HCT116 (cell line): ENCODE measurements around the gene CELF4. TPM values are rescaled to one million over a fixed set of nuclear protein-coding genes. Genes with fewer than 3 reads are reported as not detected.

ENCODE experiments used
- ATAC-seq: fragments of 200-7000 bp; cut with Tn5 transposase; 2 replicates; pipeline ENCODE4 v1.9.1; 2020; ENCODE audit warnings: mild to moderate bottlenecking, moderate library complexity
- BruUV-seq: library from RNA; stranded (reverse); fragments of 400-500 nt; replicated peaks from 2 replicates; lab custom pipeline; 2021; lab: Mats Ljungman, UMichigan
- CTCF ChIA-PET: fragments of 300-600 bp; sonication (Branson Sonifier 250); formaldehyde crosslinking; loops from one replicate; lab custom pipeline; 2021; ENCODE audit warnings: antibody characterized with exemption; lab: Charles Lee
- POLR2A ChIA-PET: fragments of 300-600, 350-600 bp; sonication (Branson Sonifier 250); formaldehyde crosslinking; loops from one replicate; lab custom pipeline; 2021; ENCODE audit warnings: antibody characterized with exemption; lab: Charles Lee
- RAD21 ChIA-PET, 2 experiments: fragments of 300-600 bp; sonication (Branson Sonifier 250); formaldehyde crosslinking; loops; one replicate each; lab custom pipeline; 2023; ENCODE audit warnings: low total read pairs in 2 of 2; ENCODE audit not compliant: uncharacterized antibody in 2 of 2, unreplicated experiment in 2 of 2, low non-redundant PET in 1 of 2; lab: Charles Lee
- DNase-seq: peaks from one replicate; pipeline ENCODE4 v3.0.0-alpha.2; 2010; ENCODE audit warnings: low read depth, low spot score
- H2AFZ ChIP-seq: fragments of 200-600 bp; shearing (Covaris generic), sonication (generic); 2 replicates; pipeline ENCODE4 v1.6.1; 2017; ENCODE audit warnings: low read depth, mixed run types, mixed read lengths, antibody characterized with exemption, low read length; ENCODE audit not compliant: poor library complexity, severe bottlenecking
- H3K27ac ChIP-seq: 2 replicates; pipeline ENCODE4 v1.5.1; 2012; ENCODE audit warnings: low read depth, low read length
- H3K27me3 ChIP-seq: fragments of 200-600 bp; sonication (generic); 2 replicates; pipeline ENCODE4 v1.6.1; 2016; ENCODE audit warnings: mixed run types, low read length, mixed read lengths; ENCODE audit not compliant: insufficient read depth
- H3K36me3 ChIP-seq, 2 experiments: fragments of 200-500 bp in 1 of 2; fragments of 200-600 bp in 1 of 2; sonication (Bioruptor generic) in 1 of 2; sonication (generic) in 1 of 2; 2 replicates each; pipeline versions ENCODE4 v1.5.1 to v1.6.1; 2014 to 2016; ENCODE audit warnings: low read length in 2 of 2, inconsistent platforms in 1 of 2, mixed read lengths in 1 of 2, mixed run types in 1 of 2; ENCODE audit not compliant: insufficient read depth in 2 of 2, control insufficient read depth in 1 of 2
- H3K4me1 ChIP-seq, 2 experiments: fragments of 200-600 bp in 1 of 2; sonication (generic) in 1 of 2; 2 replicates each; pipeline versions ENCODE4 v1.5.1 to v1.6.1; 2012 to 2017; ENCODE audit warnings: low read length in 2 of 2, inconsistent platforms in 1 of 2, mild to moderate bottlenecking in 1 of 2, mixed read lengths in 1 of 2, mixed run types in 1 of 2, moderate library complexity in 1 of 2; ENCODE audit not compliant: insufficient read depth in 2 of 2, control insufficient read depth in 1 of 2
- H3K4me2 ChIP-seq: fragments of 200-600 bp; sonication (generic); 2 replicates; pipeline ENCODE4 v1.6.1; 2017; ENCODE audit warnings: mixed run types, low read length, mixed read lengths
- H3K4me3 ChIP-seq, 2 experiments: fragments of 200-600 bp in 1 of 2; sonication (generic) in 1 of 2; replicated peaks in 1 of 2; 2 replicates each; pipeline ENCODE4 v1.5.1; 2011 to 2016; ENCODE audit warnings: low read length in 2 of 2, control low read depth in 1 of 2, low read depth in 1 of 2, mild to moderate bottlenecking in 1 of 2, mixed read lengths in 1 of 2, mixed run types in 1 of 2
- H3K79me2 ChIP-seq: fragments of 200-600 bp; sonication (generic); 2 replicates; pipeline ENCODE4 v1.6.1; 2017; ENCODE audit warnings: mild to moderate bottlenecking, mixed run types, low read length, moderate library complexity, mixed read lengths; ENCODE audit not compliant: insufficient read depth
- H3K9ac ChIP-seq: fragments of 200-600 bp; sonication (generic); 2 replicates; pipeline ENCODE4 v1.6.1; 2016; ENCODE audit warnings: low read length, mixed read lengths
- H3K9me2 ChIP-seq: fragments of 200-600 bp; sonication (generic), shearing (Covaris generic); 2 replicates; pipeline ENCODE4 v1.6.1; 2017; ENCODE audit warnings: mixed run types, mild to moderate bottlenecking, moderate library complexity; ENCODE audit not compliant: insufficient read depth
- H3K9me3 ChIP-seq, 2 experiments: fragments of 200-500 bp in 1 of 2; fragments of 200-600 bp in 1 of 2; sonication (Bioruptor generic) in 1 of 2; sonication (generic) in 1 of 2; 2 replicates each; pipeline ENCODE4 v1.6.1; 2014 to 2017; ENCODE audit warnings: low read length in 2 of 2, mixed read lengths in 2 of 2, inconsistent platforms in 1 of 2, low read depth in 1 of 2, mild to moderate bottlenecking in 1 of 2, mixed run types in 1 of 2, moderate library complexity in 1 of 2; ENCODE audit not compliant: control insufficient read depth in 1 of 2, insufficient read depth in 1 of 2
- H4K20me1 ChIP-seq: fragments of 200-600 bp; sonication (generic), shearing (Covaris generic); 2 replicates; pipeline ENCODE4 v1.6.1; 2017; ENCODE audit warnings: mixed run types, mild to moderate bottlenecking, moderate library complexity; ENCODE audit not compliant: insufficient read depth
- EGR1 ChIP-seq: IDR thresholded peaks from 2 replicates; pipeline ENCODE4 v1.6.1; 2012; ENCODE audit warnings: low read depth
- ELF1 ChIP-seq: IDR thresholded peaks from 2 replicates; pipeline ENCODE4 v1.6.1; 2012; ENCODE audit warnings: low read depth, borderline replicate concordance
- EZH2 ChIP-seq: fragments of 200-600 bp; sonication (generic); IDR thresholded peaks from 2 replicates; pipeline ENCODE4 v1.6.1; 2017; ENCODE audit warnings: antibody characterized with exemption, mixed run types
- EZH2phosphoT487 ChIP-seq: fragments of 200-600 bp; IDR thresholded peaks from 2 replicates; pipeline ENCODE4 v1.6.1; 2018; ENCODE audit warnings: antibody characterized with exemption, borderline replicate concordance
- FOSL1 ChIP-seq: IDR thresholded peaks from 2 replicates; pipeline ENCODE4 v1.6.1; 2012; ENCODE audit warnings: low read depth
- JUND ChIP-seq: IDR thresholded peaks from 2 replicates; pipeline ENCODE4 v1.6.1; 2012
- MAX ChIP-seq: IDR thresholded peaks from 2 replicates; pipeline ENCODE4 v1.6.1; 2012
- SIN3A ChIP-seq: IDR thresholded peaks from 2 replicates; pipeline ENCODE4 v1.6.1; 2012; ENCODE audit warnings: low read depth
- SP1 ChIP-seq: IDR thresholded peaks from 2 replicates; pipeline ENCODE4 v1.6.1; 2012; ENCODE audit warnings: low read depth
- TCF7L2 ChIP-seq: IDR thresholded peaks from 2 replicates; pipeline ENCODE4 v1.7.0; 2011; ENCODE audit warnings: borderline replicate concordance, inconsistent platforms; ENCODE audit not compliant: insufficient read depth, insufficient read length; ENCODE audit errors: extremely low read depth
- ZFX ChIP-seq: fragments of 450-650 bp; IDR thresholded peaks from 2 replicates; pipeline ENCODE4 v1.6.1; 2017
- ZNF274 ChIP-seq: fragments of 200-500 bp; sonication (Bioruptor generic); IDR thresholded peaks from 2 replicates; pipeline ENCODE4 v1.6.1; 2014; ENCODE audit warnings: mild to moderate bottlenecking, low read depth, low read length, inconsistent platforms
- intact Hi-C: fragments of 100-400 bp; cut with micrococcal nuclease; formaldehyde crosslinking; loops from 2 replicates; pipeline ENCODE4 v1.10.0; 2022
- total RNA-seq: library from RNA; stranded (reverse); gene quantifications from one replicate; pipeline ENCODE4 v1.2.1, GENCODE V29; 2021; ENCODE audit not compliant: unreplicated experiment
- TF ChIP-seq, protein P1 (sequence below): IDR thresholded peaks from 2 replicates; pipeline ENCODE4 v1.6.1; 2011; ENCODE audit warnings: mild to moderate bottlenecking, low read length, moderate library complexity; ENCODE audit not compliant: insufficient replicate concordance; ENCODE audit errors: extremely low read depth
- TF ChIP-seq, protein P2 (sequence below): IDR thresholded peaks from 2 replicates; pipeline ENCODE4 v1.6.1; 2012

The CELF4 gene
- total RNA-seq, 1 experiment from 2014 or later: not detected

- intact Hi-C loops: no loop called here
- Histone ChIP-seq H2AFZ (no peak overlapping the region), H3K79me2 (no peaks in the 10 kb centered on the region), H4K20me1 (no peaks in the 10 kb centered on the region), H3K27me3 (peaks cover 29% of the 10 kb centered on the region), H3K4me2 (no peak overlapping the region), H3K4me1 (no peaks in the 10 kb centered on the region), H3K4me3 (no peak overlapping the region), H3K9me3 (no peaks in the 10 kb centered on the region), H3K36me3 (no peaks in the 10 kb centered on the region), H3K9me2 (no peaks in the 10 kb centered on the region), H3K27ac (no peak overlapping the region), H3K9ac (no peak overlapping the region)
- RAD21 ChIA-PET: no interaction called here
- POLR2A ChIA-PET: no interaction called here
- TF ChIP-seq TCF7L2 (no peak), EGR1 (no peak), JUND (no peak)
- BruUV-seq: no TSS peak
- no peak for DNase-seq
- CTCF ChIA-PET: interaction anchor here (1.0 kb wide), 1 partner anchor 319 kb away, joined by 3 read pairs; no protein-coding TSS in a partner anchor
- ATAC-seq: no peak
Measured at GRCh38 chr18:37260367-37261093, 305.1 kb downstream of the CELF4 start.

GRCh38 chr18:37259711-37260110, 305.9 kb downstream of the CELF4 start:
- TF ChIP-seq ZNF274: no peak
- no peak for TF ChIP-seq SIN3A
- TF ChIP-seq, protein P1, sequence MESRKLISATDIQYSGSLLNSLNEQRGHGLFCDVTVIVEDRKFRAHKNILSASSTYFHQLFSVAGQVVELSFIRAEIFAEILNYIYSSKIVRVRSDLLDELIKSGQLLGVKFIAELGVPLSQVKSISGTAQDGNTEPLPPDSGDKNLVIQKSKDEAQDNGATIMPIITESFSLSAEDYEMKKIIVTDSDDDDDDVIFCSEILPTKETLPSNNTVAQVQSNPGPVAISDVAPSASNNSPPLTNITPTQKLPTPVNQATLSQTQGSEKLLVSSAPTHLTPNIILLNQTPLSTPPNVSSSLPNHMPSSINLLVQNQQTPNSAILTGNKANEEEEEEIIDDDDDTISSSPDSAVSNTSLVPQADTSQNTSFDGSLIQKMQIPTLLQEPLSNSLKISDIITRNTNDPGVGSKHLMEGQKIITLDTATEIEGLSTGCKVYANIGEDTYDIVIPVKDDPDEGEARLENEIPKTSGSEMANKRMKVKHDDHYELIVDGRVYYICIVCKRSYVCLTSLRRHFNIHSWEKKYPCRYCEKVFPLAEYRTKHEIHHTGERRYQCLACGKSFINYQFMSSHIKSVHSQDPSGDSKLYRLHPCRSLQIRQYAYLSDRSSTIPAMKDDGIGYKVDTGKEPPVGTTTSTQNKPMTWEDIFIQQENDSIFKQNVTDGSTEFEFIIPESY: no peak
- no peak for TF ChIP-seq EZH2phosphoT487
- TF ChIP-seq MAX: no peak
- no peak for TF ChIP-seq EGR1
- TF ChIP-seq EZH2: no peak
- no peak for TF ChIP-seq FOSL1
- TF ChIP-seq, protein P2, sequence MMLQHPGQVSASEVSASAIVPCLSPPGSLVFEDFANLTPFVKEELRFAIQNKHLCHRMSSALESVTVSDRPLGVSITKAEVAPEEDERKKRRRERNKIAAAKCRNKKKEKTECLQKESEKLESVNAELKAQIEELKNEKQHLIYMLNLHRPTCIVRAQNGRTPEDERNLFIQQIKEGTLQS: no peak
- no peak for TF ChIP-seq SP1
- TF ChIP-seq ELF1: no peak
- no peak for TF ChIP-seq ZFX
- intact Hi-C loops: no loop called here
- POLR2A ChIA-PET: no interaction called here

More at GRCh38 chr18:37259711-37260110, 305.9 kb downstream of the CELF4 start:
- ATAC-seq (no peak), DNase-seq (no peak)
- Histone ChIP-seq H3K4me1 (no peaks in the 10 kb centered on the region), H4K20me1 (no peaks in the 10 kb centered on the region), H3K27me3 (peaks cover 29% of the 10 kb centered on the region), H3K9me3 (no peaks in the 10 kb centered on the region), H3K9ac (no peak overlapping the region), H3K36me3 (no peaks in the 10 kb centered on the region), H3K9me2 (no peaks in the 10 kb centered on the region), H3K4me3 (no peak overlapping the region), H3K79me2 (no peaks in the 10 kb centered on the region), H3K27ac (no peak overlapping the region), H2AFZ (no peak overlapping the region), H3K4me2 (no peak overlapping the region)
- RAD21 ChIA-PET: no interaction called here
- no TSS peak for BruUV-seq
- CTCF ChIA-PET: no interaction called here
